Endothelial cell of umbilical vein (primary cell): ENCODE data around the gene FARP1. TPM values are rescaled to one million over a fixed set of nuclear protein-coding genes. Genes with fewer than 3 reads are reported as not detected.

Source experiments
- BruUV-seq: library from RNA; stranded (reverse); fragments of 400-500 nt; replicated peaks from 2 replicates; lab custom pipeline; 2021; lab: Mats Ljungman, UMichigan
- CTCF ChIA-PET: fragments of 300-600, 350-600 bp; sonication (Branson Sonifier 250); formaldehyde crosslinking; loops from one replicate; lab custom pipeline; 2021; ENCODE audit warnings: antibody characterized with exemption, inconsistent platforms; lab: Charles Lee
- POLR2A ChIA-PET: fragments of 300-600, 350-600 bp; sonication (Branson Sonifier 250); formaldehyde crosslinking; loops from one replicate; lab custom pipeline; 2021; ENCODE audit warnings: antibody characterized with exemption, inconsistent platforms; lab: Charles Lee
- DNase-seq: peaks from one replicate; pipeline ENCODE4 v3.0.0-alpha.2; 2011; ENCODE audit warnings: low read depth, low spot score
- FAIRE-seq: peaks from 2 replicates; lab custom pipeline; 2011; peaks lifted over from hg19 to GRCh38; lab: Jason Lieb, UNC
- H2AFZ ChIP-seq: 2 replicates; pipeline ENCODE4 v1.6.0; 2012; ENCODE audit warnings: low read depth, low read length, control low read depth, inconsistent platforms
- H3K27ac ChIP-seq: 2 replicates; pipeline ENCODE4 v1.5.1; 2011; ENCODE audit warnings: low read depth, mild to moderate bottlenecking, control low read depth, low read length, moderate library complexity; ENCODE audit not compliant: insufficient read depth
- H3K27me3 ChIP-seq, 2 experiments: 2 replicates each; pipeline versions ENCODE4 v1.6.0 to v1.6.1; 2011; ENCODE audit warnings: low read length in 2 of 2, mixed read lengths in 1 of 2; ENCODE audit not compliant: control insufficient read depth in 2 of 2, insufficient read depth in 2 of 2
- H3K36me3 ChIP-seq, 2 experiments: 2 replicates in 1 of 2; 3 replicates in 1 of 2; pipeline ENCODE4 v1.5.1; 2011; ENCODE audit warnings: low read length in 2 of 2, mild to moderate bottlenecking in 1 of 2, moderate library complexity in 1 of 2; ENCODE audit not compliant: control insufficient read depth in 2 of 2, insufficient read depth in 2 of 2; ENCODE audit errors: extremely low read depth in 1 of 2
- H3K4me1 ChIP-seq: 3 replicates; pipeline ENCODE4 v1.5.1; 2011; ENCODE audit warnings: mild to moderate bottlenecking, low read length; ENCODE audit not compliant: control insufficient read depth, insufficient read depth; ENCODE audit errors: extremely low read depth
- H3K4me2 ChIP-seq: 2 replicates; pipeline ENCODE4 v1.6.1; 2011; ENCODE audit warnings: low read length, control low read depth, mixed read lengths; ENCODE audit not compliant: insufficient read depth
- H3K4me3 ChIP-seq, 3 experiments: fragments of 200-600 bp in 1 of 3; sonication (generic), shearing (Covaris generic) in 1 of 3; replicated peaks in 1 of 3; 2 replicates each; pipeline ENCODE4 v1.5.1; 2011 to 2016; ENCODE audit warnings: control low read depth in 3 of 3, low read length in 3 of 3, mild to moderate bottlenecking in 2 of 3, inconsistent platforms in 1 of 3, low read depth in 1 of 3, moderate library complexity in 1 of 3; ENCODE audit not compliant: insufficient read depth in 1 of 3
- H3K79me2 ChIP-seq: 2 replicates; pipeline ENCODE4 v1.6.0; 2012; ENCODE audit warnings: low read length, inconsistent platforms; ENCODE audit not compliant: control insufficient read depth, insufficient read depth
- H3K9ac ChIP-seq: replicated peaks from 2 replicates; pipeline ENCODE3; 2011; ENCODE audit warnings: low read length, control low read depth; ENCODE audit not compliant: insufficient read depth; ENCODE audit errors: extremely low read depth
- H3K9me1 ChIP-seq: replicated peaks from 3 replicates; pipeline ENCODE4 v1.6.0; 2011; ENCODE audit warnings: mild to moderate bottlenecking, low read length; ENCODE audit not compliant: control insufficient read depth, insufficient read depth; ENCODE audit errors: extremely low read depth
- H3K9me3 ChIP-seq: replicated peaks from 2 replicates; pipeline ENCODE4 v1.5.1; 2012; ENCODE audit warnings: low read length, inconsistent platforms; ENCODE audit not compliant: control insufficient read depth, insufficient read depth
- H4K20me1 ChIP-seq: replicated peaks from 2 replicates; pipeline ENCODE3; 2011; ENCODE audit warnings: mild to moderate bottlenecking, low read length; ENCODE audit not compliant: control insufficient read depth, insufficient read depth; ENCODE audit errors: extremely low read depth
- EZH2 ChIP-seq: IDR thresholded peaks from 2 replicates; pipeline ENCODE4 v1.6.1; 2012; ENCODE audit warnings: borderline replicate concordance, low read depth, mild to moderate bottlenecking, moderate library complexity, low read length, inconsistent platforms; ENCODE audit not compliant: severe bottlenecking
- FOS ChIP-seq: IDR thresholded peaks from 2 replicates; pipeline ENCODE4 v1.6.1; 2011; ENCODE audit warnings: mild to moderate bottlenecking, low read length, moderate library complexity, borderline replicate concordance; ENCODE audit not compliant: insufficient read depth
- GATA2 ChIP-seq: IDR thresholded peaks from 2 replicates; pipeline ENCODE4 v1.7.0; 2011; ENCODE audit warnings: low read depth, mild to moderate bottlenecking, moderate library complexity, mixed read lengths, low read length; ENCODE audit not compliant: insufficient read length, insufficient read depth
- JUN ChIP-seq: IDR thresholded peaks from 2 replicates; pipeline ENCODE4 v1.6.1; 2011; ENCODE audit warnings: borderline replicate concordance, low read depth; ENCODE audit not compliant: insufficient read length, insufficient read depth
- POLR2AphosphoS5 ChIP-seq: IDR thresholded peaks from 2 replicates; pipeline ENCODE4 v1.6.1; 2012; ENCODE audit warnings: low read depth, mild to moderate bottlenecking, control low read depth, low read length, moderate library complexity; ENCODE audit not compliant: insufficient read depth
- dilution Hi-C: fragments of 300-500 bp; cut with MboI; formaldehyde crosslinking; loops from one replicate; pipeline ENCODE4 v1.15.0; 2019; ENCODE audit warnings: low sequenced_read_pairs; ENCODE audit not compliant: extremely low pct_ligation_motif_present
- intact Hi-C: fragments of 100-400 bp; cut with micrococcal nuclease; formaldehyde crosslinking; loops from one replicate; pipeline ENCODE4 v1.10.0; 2022
- polyA plus RNA-seq, 4 experiments: library from polyadenylated mRNA; depleted of rRNA in 3 of 4; stranded (reverse) in 3 of 4; unstranded in 1 of 4; fragments of >200 nt; gene quantifications; 2 replicates each; pipeline versions ENCODE4 v1.2.1 to v1.2.3, GENCODE V29; 2011 to 2012; ENCODE audit warnings: missing spikeins in 1 of 4
- total RNA-seq: library from RNA; stranded (reverse); gene quantifications from 2 replicates; pipeline ENCODE4 v1.2.3, GENCODE V29; 2021
- TF ChIP-seq, protein P1 (sequence below): IDR thresholded peaks from 2 replicates; pipeline ENCODE4 v1.6.1; 2011; ENCODE audit not compliant: insufficient read depth, insufficient read length
- TF ChIP-seq, protein P2 (sequence below), 2 donors: IDR thresholded peaks; 1 replicate in 1 of 2; 2 replicates in 1 of 2; pipeline ENCODE4 v1.5.1; 2011; ENCODE audit warnings: low read length in 2 of 2, mild to moderate bottlenecking in 2 of 2, moderate library complexity in 2 of 2, control low read depth in 1 of 2, inconsistent platforms in 1 of 2, low read depth in 1 of 2; ENCODE audit not compliant: insufficient read depth in 1 of 2; ENCODE audit errors: extremely low read depth in 1 of 2

The FARP1 gene
- total and polyA plus RNA-seq, 2 donors (not counting 3 experiments of a cell fraction or from before 2014, with no cell fraction given), result 19.0 to 77.7 TPM

DNA sequence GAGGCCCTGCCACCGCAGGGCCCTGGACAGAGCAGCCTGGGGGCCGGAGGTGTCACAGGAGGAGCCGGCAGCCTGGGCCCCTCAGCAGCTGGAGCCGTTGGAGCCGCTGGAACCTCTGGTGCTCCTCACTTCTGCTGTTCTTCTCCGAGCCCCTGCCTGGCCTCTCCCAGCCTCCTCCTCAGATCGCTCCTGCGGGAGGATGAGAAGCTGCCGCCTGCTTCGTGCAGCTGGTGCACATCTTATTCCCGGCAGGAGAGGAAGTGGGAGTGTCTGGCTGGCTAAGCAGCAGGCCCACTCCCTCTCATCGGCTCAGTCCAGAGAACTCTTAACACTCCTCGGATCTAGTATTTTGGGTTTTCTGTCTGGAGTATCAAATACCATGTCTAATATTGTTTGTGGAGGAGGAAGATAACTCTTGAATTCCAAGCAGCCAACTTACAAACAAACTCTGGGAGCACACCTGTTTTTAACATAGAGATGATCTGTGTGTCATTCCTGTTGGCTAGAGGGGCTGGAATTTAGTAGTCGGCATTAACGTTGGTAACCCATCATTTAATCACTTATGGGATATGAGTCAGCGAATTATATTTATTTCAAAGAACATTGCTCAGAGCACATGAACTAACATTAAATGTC, 71.2 kb downstream of the FARP1 start:
- BruUV-seq, result no TSS peak
- TF ChIP-seq FOS (no peak), GATA2 (no peak), POLR2AphosphoS5 (no peak), EZH2 (no peak), JUN (no peak)
- TF ChIP-seq, protein P1, sequence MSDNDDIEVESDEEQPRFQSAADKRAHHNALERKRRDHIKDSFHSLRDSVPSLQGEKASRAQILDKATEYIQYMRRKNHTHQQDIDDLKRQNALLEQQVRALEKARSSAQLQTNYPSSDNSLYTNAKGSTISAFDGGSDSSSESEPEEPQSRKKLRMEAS, result no peak
- TF ChIP-seq, protein P2, sequence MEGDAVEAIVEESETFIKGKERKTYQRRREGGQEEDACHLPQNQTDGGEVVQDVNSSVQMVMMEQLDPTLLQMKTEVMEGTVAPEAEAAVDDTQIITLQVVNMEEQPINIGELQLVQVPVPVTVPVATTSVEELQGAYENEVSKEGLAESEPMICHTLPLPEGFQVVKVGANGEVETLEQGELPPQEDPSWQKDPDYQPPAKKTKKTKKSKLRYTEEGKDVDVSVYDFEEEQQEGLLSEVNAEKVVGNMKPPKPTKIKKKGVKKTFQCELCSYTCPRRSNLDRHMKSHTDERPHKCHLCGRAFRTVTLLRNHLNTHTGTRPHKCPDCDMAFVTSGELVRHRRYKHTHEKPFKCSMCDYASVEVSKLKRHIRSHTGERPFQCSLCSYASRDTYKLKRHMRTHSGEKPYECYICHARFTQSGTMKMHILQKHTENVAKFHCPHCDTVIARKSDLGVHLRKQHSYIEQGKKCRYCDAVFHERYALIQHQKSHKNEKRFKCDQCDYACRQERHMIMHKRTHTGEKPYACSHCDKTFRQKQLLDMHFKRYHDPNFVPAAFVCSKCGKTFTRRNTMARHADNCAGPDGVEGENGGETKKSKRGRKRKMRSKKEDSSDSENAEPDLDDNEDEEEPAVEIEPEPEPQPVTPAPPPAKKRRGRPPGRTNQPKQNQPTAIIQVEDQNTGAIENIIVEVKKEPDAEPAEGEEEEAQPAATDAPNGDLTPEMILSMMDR (IDR thresholded peaks at IDR 0.05; ENCODE audit: extremely low read depth in 1 of 2, insufficient read depth in 1 of 2, low read depth in 1 of 2, low read length in 2 of 2), result no peak
- H3K4me2 ChIP-seq, result peak overlapping the region; percentile 21
- H3K9ac ChIP-seq, result no peak overlapping the region
- DNase-seq, result peak; percentile 31
- H3K27ac ChIP-seq, result peak overlapping the region; percentile 20
- H3K27me3 ChIP-seq, result no peaks in the 10 kb centered on the region
- no peak overlapping the region for H3K4me3 ChIP-seq
- intact Hi-C loops, result no loop called here
- ChIA-PET CTCF (interaction anchor here (1.1 kb wide), 1 partner anchor 9 kb away, joined by 3 read pairs; no protein-coding TSS in a partner anchor), POLR2A (no interaction called here)
- FAIRE-seq, result no peak
- H4K20me1 ChIP-seq, result no peaks in the 10 kb centered on the region
- peak overlapping the region; percentile 3 for H2AFZ ChIP-seq
- H3K9me3 ChIP-seq, result no peaks in the 10 kb centered on the region
- dilution Hi-C loops, result no loop called here
- no peaks in the 10 kb centered on the region for H3K79me2 ChIP-seq
- peaks cover 24% of the 10 kb centered on the region for H3K4me1 ChIP-seq
- no peaks in the 10 kb centered on the region for H3K36me3 ChIP-seq
- H3K9me1 ChIP-seq, result no peaks in the 10 kb centered on the region
